GM20000 (cell line): ENCODE data around the gene ARL9.

Experiments
- DNase-seq: peaks from one replicate; pipeline ENCODE4 v3.0.0; 2012; ENCODE audit warnings: low spot score
- TF ChIP-seq, protein P1 (sequence below): IDR thresholded peaks from 2 replicates; pipeline ENCODE4 v1.5.1; 2012; ENCODE audit warnings: mild to moderate bottlenecking, control low read depth; ENCODE audit errors: extremely low read depth, missing control alignments

Gene ARL9

DNA sequence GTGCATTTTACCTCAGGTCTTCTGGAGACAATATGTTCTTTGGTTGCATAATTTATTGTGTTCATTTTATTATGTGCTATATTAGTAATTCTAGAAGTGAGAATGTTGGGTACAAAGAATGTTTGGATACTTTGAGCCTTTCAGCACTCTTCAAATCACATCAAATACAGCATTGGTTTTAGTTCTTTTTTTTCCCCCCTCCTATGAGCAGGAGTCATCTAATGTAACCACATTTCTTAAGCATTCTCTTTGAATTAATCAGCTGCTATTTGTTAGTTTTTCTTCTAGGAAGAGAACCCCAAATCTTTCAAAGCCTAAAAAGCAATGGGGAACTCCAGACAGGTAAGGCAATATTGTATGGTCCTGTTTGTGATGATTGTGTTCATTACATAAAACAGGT, 46.7 kb downstream of the ARL9 start:
- TF ChIP-seq, protein P1, sequence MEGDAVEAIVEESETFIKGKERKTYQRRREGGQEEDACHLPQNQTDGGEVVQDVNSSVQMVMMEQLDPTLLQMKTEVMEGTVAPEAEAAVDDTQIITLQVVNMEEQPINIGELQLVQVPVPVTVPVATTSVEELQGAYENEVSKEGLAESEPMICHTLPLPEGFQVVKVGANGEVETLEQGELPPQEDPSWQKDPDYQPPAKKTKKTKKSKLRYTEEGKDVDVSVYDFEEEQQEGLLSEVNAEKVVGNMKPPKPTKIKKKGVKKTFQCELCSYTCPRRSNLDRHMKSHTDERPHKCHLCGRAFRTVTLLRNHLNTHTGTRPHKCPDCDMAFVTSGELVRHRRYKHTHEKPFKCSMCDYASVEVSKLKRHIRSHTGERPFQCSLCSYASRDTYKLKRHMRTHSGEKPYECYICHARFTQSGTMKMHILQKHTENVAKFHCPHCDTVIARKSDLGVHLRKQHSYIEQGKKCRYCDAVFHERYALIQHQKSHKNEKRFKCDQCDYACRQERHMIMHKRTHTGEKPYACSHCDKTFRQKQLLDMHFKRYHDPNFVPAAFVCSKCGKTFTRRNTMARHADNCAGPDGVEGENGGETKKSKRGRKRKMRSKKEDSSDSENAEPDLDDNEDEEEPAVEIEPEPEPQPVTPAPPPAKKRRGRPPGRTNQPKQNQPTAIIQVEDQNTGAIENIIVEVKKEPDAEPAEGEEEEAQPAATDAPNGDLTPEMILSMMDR: no peak
- DNase-seq: no peak

DNA sequence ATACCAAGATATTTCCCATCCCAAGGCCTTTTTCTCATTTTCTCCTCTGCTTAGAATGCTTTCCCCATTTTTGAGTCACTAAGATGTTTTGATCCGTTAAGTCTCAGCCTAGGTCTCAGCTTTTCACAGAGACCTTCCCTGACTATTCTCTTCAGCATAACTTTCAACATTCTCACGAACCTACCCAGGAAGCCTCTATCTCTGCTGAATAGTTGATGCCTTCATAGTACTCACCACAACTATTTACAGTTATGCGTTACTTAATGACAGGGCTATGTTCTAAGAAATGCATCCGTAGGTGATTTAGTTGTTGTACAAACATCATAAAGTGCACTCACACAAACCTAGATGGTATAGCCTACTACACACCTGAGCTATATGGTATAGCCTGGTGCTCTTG, 64.5 kb downstream of the ARL9 start:
- DNase-seq: no peak
- TF ChIP-seq, protein P1: no peak
